Activated T-cell treated with anti-CD3 and anti-CD28 coated beads for 48 hours (primary cell): ENCODE results near the gene PHACTR2.
A peak's percentile ranks its signal among the peaks of the same experiment; 100 is the strongest.
"Not testable (repeated sequence)": the region's sequence is repeated elsewhere in the genome, so short reads cannot be mapped to it uniquely, and the experiment has no call there.

Experiments
- DNase-seq: peaks from one replicate; pipeline ENCODE4 v3.0.0-alpha.2; 2020; ENCODE audit warnings: low read depth

PHACTR2 gene

GRCh38 chr6:143767433-143767832 lies 89.7 kb downstream of the PHACTR2 start:
- no peak for DNase-seq

GRCh38 chr6:143772116-143773086 lies 94.6 kb downstream of the PHACTR2 start:
- DNase-seq = no peak

- no peak for DNase-seq
Observed at GRCh38 chr6:143773506-143774150, 95.9 kb downstream of the PHACTR2 start.

DNA sequence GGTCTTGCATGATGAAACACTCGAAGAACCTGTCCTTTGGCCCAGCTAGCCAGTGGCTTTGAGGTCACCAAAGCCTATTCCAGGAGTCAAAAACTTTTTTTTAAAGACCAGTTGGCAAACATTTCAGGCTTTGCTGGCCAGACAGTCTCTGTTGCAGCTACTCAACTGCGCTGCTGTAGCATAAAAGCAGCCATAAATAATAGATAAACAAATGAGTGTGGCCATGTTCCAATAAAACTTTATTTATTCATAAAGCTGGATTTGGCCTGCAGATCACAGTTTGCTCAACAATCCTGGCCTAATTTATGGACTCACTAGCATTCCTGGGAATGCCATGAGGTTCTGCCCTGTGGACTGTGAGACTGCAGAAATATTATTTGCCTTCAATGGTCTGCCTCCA lies 96.6 kb downstream of the PHACTR2 start:
- no peak for DNase-seq

GRCh38 chr6:143775336-143775735 lies 97.6 kb downstream of the PHACTR2 start:
- no peak for DNase-seq

- no peak for DNase-seq
Observed at GRCh38 chr6:143778926-143779325, 101.2 kb downstream of the PHACTR2 start.

DNA sequence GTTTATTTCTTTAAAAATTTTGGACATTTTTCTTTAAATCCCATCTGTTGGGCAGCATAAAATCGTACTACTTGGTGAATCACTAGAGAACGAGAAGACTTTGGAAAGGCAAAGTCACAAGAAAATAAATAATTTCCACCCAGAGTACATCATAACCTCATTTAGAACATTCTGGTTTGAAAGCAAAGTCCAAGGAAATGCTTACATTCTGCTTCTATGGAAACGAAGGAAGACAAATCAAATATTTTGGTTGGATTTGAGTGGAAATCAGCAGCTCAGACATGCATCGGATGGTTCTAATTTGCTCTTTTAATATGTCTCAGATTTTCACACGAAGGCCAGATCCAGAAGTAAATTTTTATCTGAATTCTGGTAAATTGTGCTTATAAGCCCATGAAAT lies 104.7 kb downstream of the PHACTR2 start:
- DNase-seq = no peak

GRCh38 chr6:143783077-143783476 lies 105.3 kb downstream of the PHACTR2 start:
- DNase-seq = no peak

GRCh38 chr6:143784316-143784715 lies 106.6 kb downstream of the PHACTR2 start:
- no peak for DNase-seq

GRCh38 chr6:143786371-143786770 lies 108.6 kb downstream of the PHACTR2 start:
- DNase-seq = not testable (repeated sequence)

GRCh38 chr6:143792402-143793279 lies 114.9 kb downstream of the PHACTR2 start:
- DNase-seq = no peak

GRCh38 chr6:143793280-143793619 lies 115.5 kb downstream of the PHACTR2 start:
- DNase-seq = no peak

GRCh38 chr6:143796551-143796950 lies 118.8 kb downstream of the PHACTR2 start:
- not testable (repeated sequence) for DNase-seq

GRCh38 chr6:143798487-143798886 lies 120.7 kb downstream of the PHACTR2 start:
- DNase-seq = not testable (repeated sequence)

- no peak for DNase-seq
Observed at GRCh38 chr6:143802833-143803565, 125.2 kb downstream of the PHACTR2 start.

- no peak for DNase-seq
Observed at GRCh38 chr6:143803769-143804568, 126.2 kb downstream of the PHACTR2 start.

DNA sequence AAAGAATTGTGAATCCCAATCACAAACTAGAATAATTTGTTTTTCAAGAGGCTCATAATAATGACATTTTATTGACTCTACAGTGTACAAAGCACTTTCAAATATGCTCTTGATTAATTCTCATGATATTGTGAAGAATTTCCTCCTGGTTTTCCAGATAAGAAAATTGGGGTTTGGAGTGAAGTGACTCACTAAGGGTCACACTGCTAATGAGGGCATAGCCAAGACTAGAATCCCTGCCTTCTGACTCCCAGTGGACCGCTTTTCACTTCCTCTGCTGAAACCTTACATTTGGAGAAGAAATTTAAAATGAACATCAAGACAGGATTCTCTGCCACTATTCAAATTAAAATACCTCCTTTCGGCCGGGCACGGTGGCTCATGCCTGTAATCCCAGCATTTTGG lies 127.1 kb downstream of the PHACTR2 start:
- DNase-seq = no peak

- DNase-seq = peak; percentile 78
Observed at GRCh38 chr6:143806282-143807102, 128.7 kb downstream of the PHACTR2 start.

- DNase-seq = no peak
Observed at GRCh38 chr6:143807103-143807772, 129.5 kb downstream of the PHACTR2 start.
